Gastrocnemius medialis (tissue), 4 donors: ENCODE results near the gene PLCL2. TPM values are rescaled to one million over a fixed set of nuclear protein-coding genes. Genes with fewer than 3 reads are reported as not detected.
A peak's percentile ranks its signal among the peaks of the same experiment; 100 is the strongest.

Experiments
- ATAC-seq, 2 donors: fragments of 150-250 bp; one replicate each; pipeline ENCODE4 v1.9.1; 2016
- DNase-seq, 2 donors: peaks; one replicate each; pipeline ENCODE4 v3.0.0-alpha.2; 2019
- H3K27ac ChIP-seq, 4 donors: fragments of 200-600 bp; sonication (generic); 1 replicate in 1 of 4; 2 replicates in 3 of 4; pipeline ENCODE4 v1.5.1; 2016 to 2018; ENCODE audit warnings: mild to moderate bottlenecking in 2 of 4, moderate library complexity in 1 of 4
- H3K27me3 ChIP-seq, 3 donors: fragments of 200-600 bp; sonication (generic) in 2 of 3; 1 replicate in 1 of 3; 2 replicates in 2 of 3; pipeline versions ENCODE4 v1.5.1 to v1.6.0; 2016 to 2019; ENCODE audit warnings: mild to moderate bottlenecking in 1 of 3, moderate library complexity in 1 of 3
- H3K36me3 ChIP-seq, 2 donors: fragments of 200-600 bp; sonication (generic) in 1 of 2; one replicate each; pipeline ENCODE4 v1.5.1; 2017 to 2018
- H3K4me1 ChIP-seq, 2 donors: fragments of 200-600 bp; sonication (generic) in 1 of 2; one replicate each; pipeline ENCODE4 v1.5.1; 2016 to 2017; ENCODE audit warnings: mild to moderate bottlenecking in 2 of 2
- H3K4me3 ChIP-seq, 4 donors: fragments of 200-600 bp; sonication (generic) in 3 of 4; 1 replicate in 1 of 4; 2 replicates in 3 of 4; pipeline ENCODE4 v1.5.1; 2016 to 2019; ENCODE audit warnings: mild to moderate bottlenecking in 2 of 4
- H3K9me3 ChIP-seq, 3 donors: fragments of 200-600 bp; sonication (generic) in 2 of 3; 1 replicate in 1 of 3; 2 replicates in 2 of 3; pipeline ENCODE4 v1.5.1; 2016 to 2019
- POLR2A ChIP-seq, 2 donors: fragments of 450-650 bp; IDR thresholded peaks; one replicate each; pipeline ENCODE4 v1.6.1; 2017; ENCODE audit warnings: antibody characterized with exemption in 2 of 2, mild to moderate bottlenecking in 2 of 2, moderate library complexity in 2 of 2
- in situ Hi-C, 4 donors: fragments of 200-750 bp; cut with MboI; loops; one replicate each; pipeline versions ENCODE4 v1.15.0 to v1.8.0; 2017; ENCODE audit warnings: low sequenced_read_pairs in 4 of 4
- intact Hi-C: fragments of 100-400 bp; cut with DNase I; formaldehyde crosslinking; loops from one replicate; pipeline ENCODE4 v1.15.1; 2023; ENCODE audit warnings: low total_unique reads
- total RNA-seq, 4 donors: library from RNA; depleted of rRNA; stranded (reverse); fragments of >200 nt; gene quantifications; one replicate each; pipeline versions ENCODE4 v1.1.0 to v1.2.3, GENCODE V29; 2016
- TF ChIP-seq, protein P1 (sequence below), 5 experiments: fragments of 450-650 bp in 3 of 5; fragments of 200-600 bp in 2 of 5; sonication (generic) in 2 of 5; IDR thresholded peaks in 4 of 5; conservative IDR thresholded peaks in 1 of 5; 1 replicate in 4 of 5; 2 replicates in 1 of 5; pipeline ENCODE4 v1.5.1; 2016 to 2019; ENCODE audit warnings: antibody characterized with exemption in 5 of 5, mild to moderate bottlenecking in 3 of 5, moderate library complexity in 3 of 5

The PLCL2 gene
- total RNA-seq, 4 donors from 2014 or later, result 23.9 to 37.2 (median 32.7) TPM

DNA sequence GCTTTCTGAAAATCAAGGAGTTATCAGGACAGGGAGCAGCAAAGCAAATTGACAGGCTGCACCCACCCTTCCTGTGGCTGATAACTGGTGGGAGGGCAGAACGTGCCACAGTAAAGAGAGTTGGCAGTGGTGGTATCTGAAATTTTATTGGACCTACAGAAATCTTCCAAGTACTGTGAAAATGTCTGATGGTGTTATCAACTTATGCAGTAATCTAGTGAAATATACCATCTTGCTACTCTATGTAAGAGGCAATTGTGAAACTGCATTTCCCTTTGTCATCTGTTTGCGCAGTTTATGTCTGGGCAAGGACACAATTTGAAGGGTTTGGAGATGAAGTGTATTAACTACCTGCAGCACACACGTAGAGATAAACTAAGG lies 1.5 kb downstream of the PLCL2 start:
- DNase-seq, result no peak
- H3K36me3 ChIP-seq, result no peaks in the 10 kb centered on the region
- intact Hi-C loops, result no loop called here
- TF ChIP-seq, protein P1, sequence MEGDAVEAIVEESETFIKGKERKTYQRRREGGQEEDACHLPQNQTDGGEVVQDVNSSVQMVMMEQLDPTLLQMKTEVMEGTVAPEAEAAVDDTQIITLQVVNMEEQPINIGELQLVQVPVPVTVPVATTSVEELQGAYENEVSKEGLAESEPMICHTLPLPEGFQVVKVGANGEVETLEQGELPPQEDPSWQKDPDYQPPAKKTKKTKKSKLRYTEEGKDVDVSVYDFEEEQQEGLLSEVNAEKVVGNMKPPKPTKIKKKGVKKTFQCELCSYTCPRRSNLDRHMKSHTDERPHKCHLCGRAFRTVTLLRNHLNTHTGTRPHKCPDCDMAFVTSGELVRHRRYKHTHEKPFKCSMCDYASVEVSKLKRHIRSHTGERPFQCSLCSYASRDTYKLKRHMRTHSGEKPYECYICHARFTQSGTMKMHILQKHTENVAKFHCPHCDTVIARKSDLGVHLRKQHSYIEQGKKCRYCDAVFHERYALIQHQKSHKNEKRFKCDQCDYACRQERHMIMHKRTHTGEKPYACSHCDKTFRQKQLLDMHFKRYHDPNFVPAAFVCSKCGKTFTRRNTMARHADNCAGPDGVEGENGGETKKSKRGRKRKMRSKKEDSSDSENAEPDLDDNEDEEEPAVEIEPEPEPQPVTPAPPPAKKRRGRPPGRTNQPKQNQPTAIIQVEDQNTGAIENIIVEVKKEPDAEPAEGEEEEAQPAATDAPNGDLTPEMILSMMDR (IDR thresholded peaks at IDR 0.05 in 4 of 5, conservative IDR thresholded peaks at IDR 0.05 in 1 of 5), result no peak
- TF ChIP-seq POLR2A (IDR thresholded peaks at IDR 0.05), result no peak
- H3K27ac ChIP-seq, result peak overlapping the region; percentile 93 to 98 (median 96)
- no peak for ATAC-seq
- no peaks in the 10 kb centered on the region for H3K27me3 ChIP-seq
- peaks cover 68 to 78% of the 10 kb centered on the region in 2 donors for H3K4me1 ChIP-seq
- in situ Hi-C loops, result no loop called here
- no peaks in the 10 kb centered on the region for H3K9me3 ChIP-seq
- peak overlapping the region; percentile 85 to 90 (median 88) for H3K4me3 ChIP-seq

DNA sequence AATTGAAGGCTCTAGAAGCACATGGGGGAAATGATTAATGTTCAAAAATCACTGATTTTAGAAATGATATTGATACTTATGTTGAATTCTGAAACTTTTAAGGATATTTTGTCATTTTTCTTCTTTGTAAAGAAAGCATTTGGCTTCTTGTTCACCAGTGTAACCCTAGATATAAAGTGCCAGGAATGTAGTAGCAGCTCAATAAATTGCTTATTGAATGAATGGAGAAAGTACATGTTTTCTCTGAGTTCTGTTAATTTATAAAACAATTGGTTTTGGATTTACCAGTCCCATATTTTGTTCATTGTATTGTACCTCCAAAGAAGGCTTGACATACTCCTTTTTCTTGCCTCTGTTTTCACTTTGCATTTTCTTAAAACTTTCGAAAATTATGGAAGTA lies 2.4 kb downstream of the PLCL2 start:
- intact Hi-C loops (no loop called here), in situ Hi-C loops (no loop called here)
- ATAC-seq (no peak), DNase-seq (no peak)
- Histone ChIP-seq H3K36me3 (no peaks in the 10 kb centered on the region), H3K4me3 (peak overlapping the region in 2 of 4 donors; percentile 85 to 89), H3K27ac (peak overlapping the region; percentile 93 to 98 (median 96)), H3K4me1 (peaks cover 68 to 79% of the 10 kb centered on the region in 2 donors), H3K9me3 (no peaks in the 10 kb centered on the region), H3K27me3 (no peaks in the 10 kb centered on the region)
- TF ChIP-seq POLR2A (IDR thresholded peaks at IDR 0.05), result no peak
- TF ChIP-seq, protein P1 (IDR thresholded peaks at IDR 0.05 in 4 of 5, conservative IDR thresholded peaks at IDR 0.05 in 1 of 5), result no peak

DNA sequence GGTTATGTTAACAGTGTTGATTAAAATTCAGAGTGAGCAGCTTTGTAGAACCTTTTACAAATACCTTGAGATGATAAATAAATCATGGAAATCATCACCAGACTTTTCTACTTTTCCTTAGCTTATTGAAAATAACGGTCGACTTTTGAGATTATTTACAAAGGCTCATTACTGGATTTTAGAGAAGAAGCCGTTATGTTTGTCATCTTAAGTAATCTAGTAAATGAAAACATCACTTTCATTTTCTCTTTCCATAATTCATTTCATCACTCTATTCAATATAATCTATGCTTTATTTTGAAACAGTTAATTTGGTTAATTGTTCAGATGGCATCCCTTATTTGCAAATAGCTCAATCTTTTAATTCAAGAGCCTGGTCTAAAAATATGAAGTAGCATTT lies 3.6 kb downstream of the PLCL2 start:
- DNase-seq (no peak), ATAC-seq (no peak)
- Histone ChIP-seq H3K9me3 (no peaks in the 10 kb centered on the region), H3K27me3 (no peaks in the 10 kb centered on the region), H3K36me3 (no peaks in the 10 kb centered on the region), H3K4me3 (peak overlapping the region in 2 of 4 donors; percentile 2 to 11), H3K4me1 (peaks cover 71 to 76% of the 10 kb centered on the region in 2 donors), H3K27ac (peak overlapping the region; percentile 35 to 98 (median 61))
- no peak for TF ChIP-seq POLR2A (IDR thresholded peaks at IDR 0.05)
- TF ChIP-seq, protein P1 (IDR thresholded peaks at IDR 0.05 in 4 of 5, conservative IDR thresholded peaks at IDR 0.05 in 1 of 5), result no peak
- intact Hi-C loops (no loop called here), in situ Hi-C loops (no loop called here)

DNA sequence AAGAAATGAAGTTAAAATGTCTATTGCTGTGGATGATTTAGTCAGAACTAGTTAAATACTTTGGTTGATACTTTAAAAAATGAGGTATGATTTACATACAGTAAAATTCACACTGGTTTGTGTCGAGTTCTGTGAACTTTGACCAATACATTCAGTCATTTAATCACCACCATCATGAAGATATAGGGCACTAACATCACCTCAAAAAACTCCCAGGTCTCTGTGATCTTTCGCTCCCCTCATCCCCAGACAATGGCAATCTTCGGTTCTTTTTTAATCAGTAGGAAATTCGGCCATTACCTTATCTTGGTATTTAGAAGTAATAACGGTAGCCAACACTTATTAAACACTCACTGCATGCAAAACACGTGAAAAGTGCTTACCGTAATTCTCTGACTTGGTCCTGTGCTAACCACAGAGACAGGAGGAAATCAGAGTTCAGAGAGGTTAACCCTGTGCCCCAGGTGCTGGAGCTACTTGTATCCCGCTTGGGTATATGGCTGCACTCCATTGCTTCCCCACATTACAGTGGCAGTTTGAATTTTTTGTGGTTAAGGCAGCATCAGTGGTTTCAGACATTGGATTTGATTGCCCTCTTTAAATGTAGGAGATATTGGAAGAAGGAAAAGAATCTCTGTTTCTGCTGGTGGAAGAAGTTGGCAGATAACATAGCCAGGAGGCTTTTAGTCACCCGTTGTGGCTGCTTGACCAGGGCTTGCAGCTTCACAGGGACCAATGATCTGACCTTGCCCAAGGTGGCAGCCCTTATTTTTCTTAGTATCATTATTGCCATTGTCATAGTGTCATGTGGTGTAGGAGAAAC lies 4.2 kb downstream of the PLCL2 start:
- intact Hi-C loops, result no loop called here
- peak overlapping the region; percentile 35 to 98 (median 61) for H3K27ac ChIP-seq

More for the DNA sequence above, 4.2 kb downstream of the PLCL2 start:
- ATAC-seq, result peak in 1 of 2 donors; percentile 25
- Histone ChIP-seq H3K4me1 (peaks cover 70 to 81% of the 10 kb centered on the region in 2 donors), H3K9me3 (no peaks in the 10 kb centered on the region), H3K36me3 (no peaks in the 10 kb centered on the region), H3K27me3 (no peaks in the 10 kb centered on the region), H3K4me3 (peak overlapping the region in 1 of 4 donors; percentile 11)
- in situ Hi-C loops, result no loop called here
- TF ChIP-seq POLR2A (IDR thresholded peaks at IDR 0.05), result no peak
- TF ChIP-seq, protein P1 (IDR thresholded peaks at IDR 0.05 in 4 of 5, conservative IDR thresholded peaks at IDR 0.05 in 1 of 5), result no peak
- no peak for DNase-seq
